K562 (cell line): ENCODE results near the gene GRB2. TPM values are rescaled to one million over a fixed set of nuclear protein-coding genes. Genes with fewer than 3 reads are reported as not detected.

Source experiments
- KDM1A ChIP-seq, 2 experiments: fragments of 450-650 bp; IDR thresholded peaks; 2 replicates each; pipeline ENCODE4 v1.6.1; 2016; ENCODE audit warnings: mild to moderate bottlenecking in 2 of 2
- MGA ChIP-seq: fragments of 450-650 bp; IDR thresholded peaks from 2 replicates; pipeline ENCODE4 v1.6.1; 2016; ENCODE audit warnings: mild to moderate bottlenecking, moderate library complexity
- ZNF175 ChIP-seq: fragments of 200-800 bp; sonication (Bioruptor generic); IDR thresholded peaks from 2 replicates; pipeline ENCODE4 v1.6.1; 2016; ENCODE audit warnings: low read depth, mild to moderate bottlenecking, missing genetic modification characterization, missing compliant biosample characterization
- polyA plus RNA-seq, 8 experiments: library from polyadenylated mRNA; depleted of rRNA in 4 of 8; stranded (reverse) in 5 of 8; unstranded in 3 of 8; fragments of >200 nt; fragmentation: Nextera tagmentation in 2 of 8; fragmentation: Illumina TruSeq in 1 of 8; extraction: Ambion mirVana in 2 of 8; extraction: Trizol in 1 of 8; gene quantifications; 2 replicates each; pipeline versions ENCODE4 v1.2.1 to v1.2.3, GENCODE V29; 2011 to 2014; ENCODE audit warnings: inconsistent platforms in 1 of 8, missing spikeins in 1 of 8
- total RNA-seq, 7 experiments: library from RNA; depleted of rRNA in 6 of 7; stranded (reverse); fragments of >200 nt in 6 of 7; fragmentation: Illumina TruSeq in 2 of 7; extraction: Trizol in 2 of 7; gene quantifications; 2 replicates each; pipeline versions ENCODE4 v1.2.1 to v1.2.3, GENCODE V29; 2011 to 2021; ENCODE audit warnings: low replicate concordance in 1 of 7
- TF ChIP-seq, protein P1 (sequence below), 2 experiments: fragments of 450-650 bp; formaldehyde crosslinking in 1 of 2; IDR thresholded peaks; 2 replicates each; pipeline versions ENCODE4 v1.4.0 to v1.6.1; 2014 to 2020; ENCODE audit warnings: mild to moderate bottlenecking in 2 of 2, borderline replicate concordance in 1 of 2, low read depth in 1 of 2
- TF ChIP-seq, protein P2 (sequence below): sonication (generic); formaldehyde crosslinking; IDR thresholded peaks from 2 replicates; pipeline ENCODE4 v1.9.0; 2022; ENCODE audit warnings: mild to moderate bottlenecking, missing genetic modification reagents

The GRB2 gene
- total and polyA plus RNA-seq, 9 of the 15 experiments (the other 6 are each of a cell fraction or from before 2014, with no cell fraction given), result 57.2 to 136 (median 84.8) TPM

GRCh38 chr17:75273977-75274708 is 131.3 kb downstream of the GRB2 start (continued):
- TF ChIP-seq, protein P1, sequence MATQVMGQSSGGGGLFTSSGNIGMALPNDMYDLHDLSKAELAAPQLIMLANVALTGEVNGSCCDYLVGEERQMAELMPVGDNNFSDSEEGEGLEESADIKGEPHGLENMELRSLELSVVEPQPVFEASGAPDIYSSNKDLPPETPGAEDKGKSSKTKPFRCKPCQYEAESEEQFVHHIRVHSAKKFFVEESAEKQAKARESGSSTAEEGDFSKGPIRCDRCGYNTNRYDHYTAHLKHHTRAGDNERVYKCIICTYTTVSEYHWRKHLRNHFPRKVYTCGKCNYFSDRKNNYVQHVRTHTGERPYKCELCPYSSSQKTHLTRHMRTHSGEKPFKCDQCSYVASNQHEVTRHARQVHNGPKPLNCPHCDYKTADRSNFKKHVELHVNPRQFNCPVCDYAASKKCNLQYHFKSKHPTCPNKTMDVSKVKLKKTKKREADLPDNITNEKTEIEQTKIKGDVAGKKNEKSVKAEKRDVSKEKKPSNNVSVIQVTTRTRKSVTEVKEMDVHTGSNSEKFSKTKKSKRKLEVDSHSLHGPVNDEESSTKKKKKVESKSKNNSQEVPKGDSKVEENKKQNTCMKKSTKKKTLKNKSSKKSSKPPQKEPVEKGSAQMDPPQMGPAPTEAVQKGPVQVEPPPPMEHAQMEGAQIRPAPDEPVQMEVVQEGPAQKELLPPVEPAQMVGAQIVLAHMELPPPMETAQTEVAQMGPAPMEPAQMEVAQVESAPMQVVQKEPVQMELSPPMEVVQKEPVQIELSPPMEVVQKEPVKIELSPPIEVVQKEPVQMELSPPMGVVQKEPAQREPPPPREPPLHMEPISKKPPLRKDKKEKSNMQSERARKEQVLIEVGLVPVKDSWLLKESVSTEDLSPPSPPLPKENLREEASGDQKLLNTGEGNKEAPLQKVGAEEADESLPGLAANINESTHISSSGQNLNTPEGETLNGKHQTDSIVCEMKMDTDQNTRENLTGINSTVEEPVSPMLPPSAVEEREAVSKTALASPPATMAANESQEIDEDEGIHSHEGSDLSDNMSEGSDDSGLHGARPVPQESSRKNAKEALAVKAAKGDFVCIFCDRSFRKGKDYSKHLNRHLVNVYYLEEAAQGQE (IDR thresholded peaks at IDR 0.05; ENCODE audit: borderline replicate concordance), result peak; percentile 66
- TF ChIP-seq, protein P1 (CRISPR knock-in tag; IDR thresholded peaks at IDR 0.05; ENCODE audit: low read depth), result no peak
- TF ChIP-seq KDM1A (IDR thresholded peaks at IDR 0.05), result peak; percentile 43 to 44; a peak in 2 of 4 replicates
- peak; percentile 69; the same call in 1 of the 2 replicates for TF ChIP-seq ZNF175 (CRISPR knock-in tag)
- TF ChIP-seq, protein P2, sequence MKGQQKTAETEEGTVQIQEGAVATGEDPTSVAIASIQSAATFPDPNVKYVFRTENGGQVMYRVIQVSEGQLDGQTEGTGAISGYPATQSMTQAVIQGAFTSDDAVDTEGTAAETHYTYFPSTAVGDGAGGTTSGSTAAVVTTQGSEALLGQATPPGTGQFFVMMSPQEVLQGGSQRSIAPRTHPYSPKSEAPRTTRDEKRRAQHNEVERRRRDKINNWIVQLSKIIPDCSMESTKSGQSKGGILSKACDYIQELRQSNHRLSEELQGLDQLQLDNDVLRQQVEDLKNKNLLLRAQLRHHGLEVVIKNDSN, result peak; percentile 29; the same call in 1 of the 2 replicates
- peak; percentile 27; the same call in 1 of the 2 replicates for TF ChIP-seq MGA
